GM21825 (cell line): ENCODE measurements around the gene PEX7.
"Not testable (repeated sequence)": the region's sequence is repeated elsewhere in the genome, so short reads cannot be mapped to it uniquely, and the experiment has no call there.

Experiments
- ATAC-seq: cut with Tn5 transposase; IDR thresholded peaks from one replicate; pipeline ENCODE4 v1.9.1; 2021; ENCODE audit warnings: mild to moderate bottlenecking, moderate library complexity; ENCODE audit not compliant: unreplicated experiment

Gene PEX7

GRCh38 chr6:136790411-136791295 is 31.7 kb upstream of the PEX7 start:
- no peak for ATAC-seq

- peak; percentile 35 for ATAC-seq
These were observed 30.9 kb upstream of the PEX7 start for GRCh38 chr6:136791296-136792094.

DNA sequence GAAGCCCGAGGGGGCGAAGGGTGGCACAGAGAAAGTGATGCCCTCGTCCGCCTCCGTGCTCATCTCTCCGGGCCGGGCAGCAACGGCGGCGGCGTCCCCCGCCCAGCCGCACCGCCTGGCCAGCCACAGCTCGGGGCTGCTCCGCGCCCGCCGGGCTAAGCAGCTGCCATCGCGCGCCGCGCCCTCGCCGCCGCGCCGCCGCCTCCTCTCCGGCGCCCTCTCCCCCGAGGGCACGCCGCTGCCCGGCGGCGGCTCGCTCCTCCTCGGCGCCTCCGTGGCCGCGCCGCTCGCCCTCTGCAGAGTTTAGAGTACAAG is 30.3 kb upstream of the PEX7 start:
- ATAC-seq = no peak

GRCh38 chr6:136792410-136793262 is 29.8 kb upstream of the PEX7 start, which contains the start of gene MAP3K5:
MAP3K5 (minus strand) TSS chr6:136792477; CDS start chr6:136792157, 320 bp downstream.
- ATAC-seq = peak; percentile 60

- no peak for ATAC-seq
These were observed 29.0 kb upstream of the PEX7 start for GRCh38 chr6:136793363-136793762.

- no peak for ATAC-seq
These were observed 27.0 kb upstream of the PEX7 start for GRCh38 chr6:136795386-136795785.

- ATAC-seq = no peak
These were observed 26.4 kb upstream of the PEX7 start for GRCh38 chr6:136795996-136796395.

DNA sequence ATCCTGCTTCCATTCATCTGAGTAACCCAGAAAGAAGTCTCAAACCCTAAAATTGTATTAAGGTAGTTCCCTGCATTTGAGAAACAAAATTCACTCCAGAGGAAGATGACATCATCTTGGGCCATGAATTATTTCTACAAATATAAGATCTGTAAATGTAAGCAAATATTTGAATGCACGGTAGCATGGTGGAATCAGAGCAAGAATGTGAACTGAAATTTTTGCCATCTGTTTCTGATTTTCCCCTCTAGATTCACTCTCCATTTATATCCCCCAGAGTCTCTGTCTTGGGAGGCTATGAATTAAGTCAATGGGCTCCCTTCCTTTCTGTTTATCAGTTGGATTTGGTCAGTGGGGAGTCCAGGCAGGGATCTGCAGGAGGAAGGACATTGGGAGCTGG is 24.3 kb upstream of the PEX7 start:
- no peak for ATAC-seq

DNA sequence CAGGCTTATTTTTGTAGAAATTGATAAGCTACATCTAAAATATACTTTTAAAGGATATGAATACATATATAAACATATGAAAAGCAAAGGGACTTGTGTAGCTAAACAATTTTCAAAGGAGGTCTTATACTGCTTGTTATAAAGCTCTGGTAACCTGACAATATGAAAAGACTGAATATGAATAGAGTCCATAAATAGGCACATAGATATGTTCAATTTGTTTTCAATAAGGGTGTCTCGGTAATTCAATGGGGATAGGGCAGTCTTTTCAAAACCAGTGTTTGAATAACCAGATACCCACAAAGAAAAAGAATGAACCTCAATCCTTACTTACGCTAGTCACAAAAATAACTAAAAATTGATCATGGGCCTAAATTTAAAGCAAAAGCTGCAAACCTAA is 20.8 kb upstream of the PEX7 start:
- ATAC-seq = no peak

GRCh38 chr6:136803608-136804007 is 18.8 kb upstream of the PEX7 start:
- ATAC-seq = no peak

- no peak for ATAC-seq
These were observed 13.1 kb upstream of the PEX7 start for GRCh38 chr6:136809091-136809860.

GRCh38 chr6:136811272-136811671 is 11.1 kb upstream of the PEX7 start:
- no peak for ATAC-seq

DNA sequence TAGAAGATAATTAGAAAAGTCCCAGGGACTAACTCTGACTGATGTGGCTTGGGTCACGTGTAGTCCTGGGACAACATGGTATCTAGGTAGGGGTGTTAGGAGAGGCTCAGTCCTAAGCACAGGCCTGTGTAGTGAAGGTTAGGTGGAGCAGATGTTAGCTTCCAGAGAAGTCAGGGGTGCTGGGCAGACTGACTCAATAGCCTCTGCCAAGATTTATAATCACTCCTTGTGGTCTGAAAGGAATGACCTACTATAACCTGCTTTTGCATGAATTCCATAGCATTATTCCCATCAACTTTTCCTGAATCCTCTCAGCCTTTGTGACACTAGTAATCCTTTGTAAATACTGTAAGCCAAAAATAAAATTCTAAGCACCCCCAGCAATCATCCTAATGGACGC is 10.2 kb upstream of the PEX7 start:
- ATAC-seq = no peak

DNA sequence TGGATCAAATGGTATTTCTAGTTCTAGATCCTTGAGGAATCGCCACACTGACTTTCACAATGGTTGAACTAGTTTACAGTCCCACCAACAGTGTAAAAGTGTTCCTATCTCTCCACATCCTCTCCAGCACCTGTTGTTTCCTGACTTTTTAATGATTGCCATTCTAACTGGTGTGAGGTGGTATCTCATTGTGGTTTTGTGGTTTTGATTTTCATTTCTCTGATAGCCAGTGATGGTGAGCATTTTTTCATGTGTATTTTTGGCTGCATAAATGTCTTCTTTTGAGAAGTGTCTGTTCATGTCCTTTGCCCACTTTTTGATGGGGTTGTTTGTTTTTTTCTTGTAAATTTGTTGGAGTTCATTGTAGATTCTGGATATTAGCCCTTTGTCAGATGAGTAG is 6.8 kb upstream of the PEX7 start:
- ATAC-seq = not testable (repeated sequence)

- ATAC-seq = no peak
These were observed 5.7 kb upstream of the PEX7 start for GRCh38 chr6:136816656-136817055.

DNA sequence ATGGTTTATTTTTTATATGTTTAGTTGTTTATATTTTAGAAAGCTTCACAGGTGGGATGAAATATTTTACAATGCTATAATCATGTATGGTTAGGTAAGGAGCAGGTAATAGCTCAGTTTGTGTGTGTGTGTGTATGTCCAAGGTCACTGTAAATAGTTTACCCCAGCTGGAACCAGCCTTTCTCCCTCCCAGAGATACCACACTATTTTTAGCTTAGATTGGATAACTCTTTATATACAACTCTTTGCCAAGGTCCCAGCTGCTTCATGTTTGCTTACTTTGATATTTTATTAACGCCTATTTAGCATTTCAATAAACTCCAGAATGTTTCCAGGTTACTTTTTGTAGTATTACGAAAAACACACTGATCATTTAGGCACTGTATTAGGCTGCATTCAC is 1.8 kb upstream of the PEX7 start:
- no peak for ATAC-seq

- peak; percentile 5 for ATAC-seq
These were observed 381 bp upstream of the PEX7 start for GRCh38 chr6:136822046-136822375.

- no peak for ATAC-seq
These were observed 802 bp downstream of the PEX7 start for GRCh38 chr6:136823128-136823660.

- no peak for ATAC-seq
These were observed 3.8 kb downstream of the PEX7 start for GRCh38 chr6:136826216-136826615.

GRCh38 chr6:136831873-136832562 is 9.6 kb downstream of the PEX7 start:
- no peak for ATAC-seq
